Measurements from ENCODE around the gene CAVIN3. TPM values are rescaled to one million over a fixed set of nuclear protein-coding genes. Genes with fewer than 3 reads are reported as not detected.
A peak's percentile ranks its signal among the peaks of the same experiment; 100 is the strongest.

CAVIN3 gene, protein sequence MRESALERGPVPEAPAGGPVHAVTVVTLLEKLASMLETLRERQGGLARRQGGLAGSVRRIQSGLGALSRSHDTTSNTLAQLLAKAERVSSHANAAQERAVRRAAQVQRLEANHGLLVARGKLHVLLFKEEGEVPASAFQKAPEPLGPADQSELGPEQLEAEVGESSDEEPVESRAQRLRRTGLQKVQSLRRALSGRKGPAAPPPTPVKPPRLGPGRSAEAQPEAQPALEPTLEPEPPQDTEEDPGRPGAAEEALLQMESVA
- total RNA-seq: 100 to 1,000 TPM in 1 of 2 donors, 10 to 100 TPM in 1; 19.1 to 107 TPM
- polyA plus RNA-seq (ENCODE audit: insufficient read length in 2 of 2): 10 to 100 TPM; 14.3 to 28.8 TPM
- long read RNA-seq, donor 1, transcript CAVIN3-201 (2 exons, 1,174 nt): major isoform, 29 of 31 reads
- long read RNA-seq, donor 1, partial matches to known transcripts: 0 of 31 reads
- long read RNA-seq, donor 1, other reads (novel, unspliced or antisense): 0 of 31 reads
- long read RNA-seq, donor 2, transcript CAVIN3-201 (2 exons, 1,174 nt): major isoform, 5 of 6 reads
- long read RNA-seq, donor 2, partial matches to known transcripts: 0 of 6 reads
- long read RNA-seq, donor 2, other reads (novel, unspliced or antisense): 0 of 6 reads
- long read RNA-seq, donor 3, transcript CAVIN3-201 (2 exons, 1,174 nt): major isoform, 15 of 15 reads
- long read RNA-seq, donor 3, partial matches to known transcripts: 0 of 15 reads
- long read RNA-seq, donor 3, other reads (novel, unspliced or antisense): 0 of 15 reads
- long read RNA-seq, donor 4, transcript CAVIN3-201 (2 exons, 1,174 nt): major isoform, 46 of 46 reads
- long read RNA-seq, donor 4, partial matches to known transcripts: 0 of 46 reads
- long read RNA-seq, donor 4, other reads (novel, unspliced or antisense): 0 of 46 reads

GRCh38 chr11:6320411-6321155 is at the start of gene CAVIN3:
CAVIN3 (minus strand) TSS chr11:6320501; CDS start chr11:6320476, 25 bp downstream.
- Histone ChIP-seq H3K27me3 (ENCODE audit: control insufficient read depth, insufficient read depth, low read length) (peaks cover 14% of the 10 kb centered on the region), H3K9me3 (ENCODE audit: control insufficient read depth, insufficient read depth, low read length) (no peaks in the 10 kb centered on the region), H3K27ac (ENCODE audit: low read depth, low read length) (peak within 1 kb of the TSS; percentile 98), H3K36me3 (ENCODE audit: control insufficient read depth, insufficient read depth, low read length) (peaks cover 3% of the 10 kb centered on the region), H3K4me1 (ENCODE audit: control insufficient read depth, insufficient read depth, low read length) (peaks cover 30% of the 10 kb centered on the region), H3K4me3 (ENCODE audit: low read depth, low read length) (peak within 1 kb of the TSS; percentile 65)
- peak in 1 of 6 donors; percentile 77 for DNase-seq (ENCODE audit: low read depth in 4 of 6, low spot score in 6 of 6)
- 16% methylated on average over 41 of the region's 44 CpGs for WGBS (ENCODE audit: insufficient coverage)

GRCh38 chr11:6365659-6366058 is 45.4 kb upstream of the CAVIN3 start:
- Histone ChIP-seq H3K9me3 (ENCODE audit: control insufficient read depth, insufficient read depth, low read length) (no peaks in the 10 kb centered on the region), H3K27me3 (ENCODE audit: control insufficient read depth, insufficient read depth, low read length) (no peaks in the 10 kb centered on the region), H3K27ac (ENCODE audit: low read depth, low read length) (no peak overlapping the region), H3K4me1 (ENCODE audit: control insufficient read depth, insufficient read depth, low read length) (no peaks in the 10 kb centered on the region), H3K4me3 (ENCODE audit: low read depth, low read length) (no peak overlapping the region), H3K36me3 (ENCODE audit: control insufficient read depth, insufficient read depth, low read length) (no peaks in the 10 kb centered on the region)
- 86% methylated on average over 2 of the region's 2 CpGs for WGBS (ENCODE audit: insufficient coverage)
- no peak for DNase-seq (ENCODE audit: low read depth in 4 of 6, low spot score in 6 of 6)

GRCh38 chr11:6362873-6363678 is 42.8 kb upstream of the CAVIN3 start:
- Histone ChIP-seq H3K36me3 (ENCODE audit: control insufficient read depth, insufficient read depth, low read length) (no peaks in the 10 kb centered on the region), H3K9me3 (ENCODE audit: control insufficient read depth, insufficient read depth, low read length) (no peaks in the 10 kb centered on the region), H3K27ac (ENCODE audit: low read depth, low read length) (no peak overlapping the region), H3K4me1 (ENCODE audit: control insufficient read depth, insufficient read depth, low read length) (no peaks in the 10 kb centered on the region), H3K4me3 (ENCODE audit: low read depth, low read length) (no peak overlapping the region), H3K27me3 (ENCODE audit: control insufficient read depth, insufficient read depth, low read length) (no peaks in the 10 kb centered on the region)
- WGBS (ENCODE audit: insufficient coverage): 51% methylated on average over 6 of the region's 6 CpGs
- DNase-seq (ENCODE audit: low read depth in 4 of 6, low spot score in 6 of 6): peak in 5 of 6 donors; percentile 42 to 93 (median 64)

DNA sequence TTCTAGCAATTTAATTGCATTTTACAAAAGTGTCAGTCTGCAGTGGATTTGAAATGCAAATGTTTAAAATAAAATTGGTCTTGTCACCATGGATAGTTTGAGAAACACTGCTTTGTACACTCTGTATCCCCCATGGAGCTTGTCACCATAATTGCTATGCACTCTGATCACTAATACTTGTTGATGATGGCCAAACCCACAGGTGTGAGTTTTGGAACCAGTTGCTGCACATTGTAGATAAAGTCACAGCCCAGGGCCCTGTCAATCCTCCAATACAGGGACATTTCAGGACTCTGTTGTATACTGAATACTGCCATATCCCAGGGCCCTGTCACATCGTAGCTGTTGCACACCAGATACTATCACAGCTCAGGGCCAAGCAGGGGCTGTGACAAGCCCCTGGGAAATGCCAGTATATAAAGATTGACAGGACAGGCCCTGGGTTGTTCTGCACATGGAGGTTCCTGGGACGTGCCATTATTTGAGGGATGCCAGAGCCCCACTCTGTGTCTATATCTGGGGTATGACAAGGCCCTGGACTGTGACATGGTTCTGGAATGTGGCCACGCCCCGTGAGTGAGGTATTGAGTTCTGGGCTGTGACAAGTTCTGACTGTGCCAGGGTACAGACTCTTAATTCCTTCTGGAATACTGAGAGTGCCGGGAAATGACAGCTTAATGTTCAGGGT is 42.0 kb upstream of the CAVIN3 start:
- DNase-seq (ENCODE audit: low read depth in 4 of 6, low spot score in 6 of 6): peak in 1 of 6 donors; percentile 49
- Histone ChIP-seq H3K36me3 (ENCODE audit: control insufficient read depth, insufficient read depth, low read length) (no peaks in the 10 kb centered on the region), H3K9me3 (ENCODE audit: control insufficient read depth, insufficient read depth, low read length) (no peaks in the 10 kb centered on the region), H3K27ac (ENCODE audit: low read depth, low read length) (no peak overlapping the region), H3K4me1 (ENCODE audit: control insufficient read depth, insufficient read depth, low read length) (no peaks in the 10 kb centered on the region), H3K4me3 (ENCODE audit: low read depth, low read length) (no peak overlapping the region), H3K27me3 (ENCODE audit: control insufficient read depth, insufficient read depth, low read length) (no peaks in the 10 kb centered on the region)
- WGBS (ENCODE audit: insufficient coverage): 91% methylated on average over 4 of the region's 5 CpGs

DNA sequence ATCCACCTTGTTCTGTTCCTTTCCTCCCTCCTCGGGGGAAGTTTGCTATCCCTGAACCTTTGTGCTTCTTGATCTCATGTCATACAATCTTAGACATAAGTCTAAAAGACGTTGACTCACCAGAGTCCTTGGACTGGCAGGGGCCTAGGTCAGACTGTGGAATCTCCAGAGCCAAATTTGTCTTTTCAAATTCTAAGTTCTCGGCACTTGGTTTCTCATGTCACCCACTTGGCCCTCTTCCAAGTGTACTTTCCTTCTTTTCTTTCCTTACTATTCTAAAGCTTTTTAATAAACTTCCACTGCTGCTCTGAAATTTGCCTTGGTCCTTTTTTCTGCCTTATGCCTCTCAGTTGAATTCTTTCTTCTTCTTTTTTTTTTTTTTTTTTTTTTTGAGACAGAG is 39.9 kb upstream of the CAVIN3 start:
- H3K4me1 ChIP-seq (ENCODE audit: control insufficient read depth, insufficient read depth, low read length): no peaks in the 10 kb centered on the region
- no peak overlapping the region for H3K27ac ChIP-seq (ENCODE audit: low read depth, low read length)
- H3K27me3 ChIP-seq (ENCODE audit: control insufficient read depth, insufficient read depth, low read length): no peaks in the 10 kb centered on the region
- WGBS (ENCODE audit: insufficient coverage): 78% methylated on average over 3 of the region's 3 CpGs
- H3K9me3 ChIP-seq (ENCODE audit: control insufficient read depth, insufficient read depth, low read length): no peaks in the 10 kb centered on the region
- no peak overlapping the region for H3K4me3 ChIP-seq (ENCODE audit: low read depth, low read length)
- DNase-seq (ENCODE audit: low read depth in 4 of 6, low spot score in 6 of 6): no peak
- no peaks in the 10 kb centered on the region for H3K36me3 ChIP-seq (ENCODE audit: control insufficient read depth, insufficient read depth, low read length)

- Histone ChIP-seq H3K27me3 (ENCODE audit: control insufficient read depth, insufficient read depth, low read length) (no peaks in the 10 kb centered on the region), H3K27ac (ENCODE audit: low read depth, low read length) (no peak overlapping the region), H3K4me3 (ENCODE audit: low read depth, low read length) (no peak overlapping the region), H3K36me3 (ENCODE audit: control insufficient read depth, insufficient read depth, low read length) (no peaks in the 10 kb centered on the region), H3K4me1 (ENCODE audit: control insufficient read depth, insufficient read depth, low read length) (no peaks in the 10 kb centered on the region), H3K9me3 (ENCODE audit: control insufficient read depth, insufficient read depth, low read length) (no peaks in the 10 kb centered on the region)
- 68% methylated on average over 8 of the region's 9 CpGs for WGBS (ENCODE audit: insufficient coverage)
- no peak for DNase-seq (ENCODE audit: low read depth in 4 of 6, low spot score in 6 of 6)
These were observed 36.9 kb upstream of the CAVIN3 start for GRCh38 chr11:6357222-6357621.

DNA sequence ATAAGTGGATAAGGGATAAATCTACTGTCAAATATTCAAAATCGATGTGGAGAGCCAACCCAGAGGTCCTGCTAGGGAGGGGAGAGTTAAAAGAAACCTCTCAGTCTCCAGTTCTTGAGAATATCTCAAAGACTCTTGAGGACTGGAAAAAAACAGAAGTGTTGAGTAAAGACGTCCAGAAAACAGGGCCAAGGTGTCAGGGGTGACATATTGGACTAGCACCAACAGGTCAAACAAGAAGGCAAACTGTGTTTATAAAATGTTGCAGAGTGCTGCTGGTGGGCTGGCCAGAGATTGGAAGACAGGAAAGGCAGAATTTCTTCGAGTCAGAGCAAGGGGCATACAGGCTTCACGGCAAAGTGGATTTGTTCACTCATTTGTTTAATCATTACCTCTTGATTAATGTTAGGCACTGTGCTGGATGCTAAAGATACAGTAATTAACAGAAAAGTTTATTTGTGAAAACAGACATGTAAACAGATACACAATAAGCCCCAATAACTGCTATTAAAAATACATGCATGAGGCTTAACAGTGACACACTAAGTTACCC is 36.3 kb upstream of the CAVIN3 start:
- Histone ChIP-seq H3K4me1 (ENCODE audit: control insufficient read depth, insufficient read depth, low read length) (no peaks in the 10 kb centered on the region), H3K4me3 (ENCODE audit: low read depth, low read length) (no peak overlapping the region), H3K27ac (ENCODE audit: low read depth, low read length) (no peak overlapping the region), H3K36me3 (ENCODE audit: control insufficient read depth, insufficient read depth, low read length) (no peaks in the 10 kb centered on the region), H3K27me3 (ENCODE audit: control insufficient read depth, insufficient read depth, low read length) (no peaks in the 10 kb centered on the region), H3K9me3 (ENCODE audit: control insufficient read depth, insufficient read depth, low read length) (no peaks in the 10 kb centered on the region)
- no peak for DNase-seq (ENCODE audit: low read depth in 4 of 6, low spot score in 6 of 6)
- 40% methylated on average over 1 of the region's 4 CpGs for WGBS (ENCODE audit: insufficient coverage)

DNA sequence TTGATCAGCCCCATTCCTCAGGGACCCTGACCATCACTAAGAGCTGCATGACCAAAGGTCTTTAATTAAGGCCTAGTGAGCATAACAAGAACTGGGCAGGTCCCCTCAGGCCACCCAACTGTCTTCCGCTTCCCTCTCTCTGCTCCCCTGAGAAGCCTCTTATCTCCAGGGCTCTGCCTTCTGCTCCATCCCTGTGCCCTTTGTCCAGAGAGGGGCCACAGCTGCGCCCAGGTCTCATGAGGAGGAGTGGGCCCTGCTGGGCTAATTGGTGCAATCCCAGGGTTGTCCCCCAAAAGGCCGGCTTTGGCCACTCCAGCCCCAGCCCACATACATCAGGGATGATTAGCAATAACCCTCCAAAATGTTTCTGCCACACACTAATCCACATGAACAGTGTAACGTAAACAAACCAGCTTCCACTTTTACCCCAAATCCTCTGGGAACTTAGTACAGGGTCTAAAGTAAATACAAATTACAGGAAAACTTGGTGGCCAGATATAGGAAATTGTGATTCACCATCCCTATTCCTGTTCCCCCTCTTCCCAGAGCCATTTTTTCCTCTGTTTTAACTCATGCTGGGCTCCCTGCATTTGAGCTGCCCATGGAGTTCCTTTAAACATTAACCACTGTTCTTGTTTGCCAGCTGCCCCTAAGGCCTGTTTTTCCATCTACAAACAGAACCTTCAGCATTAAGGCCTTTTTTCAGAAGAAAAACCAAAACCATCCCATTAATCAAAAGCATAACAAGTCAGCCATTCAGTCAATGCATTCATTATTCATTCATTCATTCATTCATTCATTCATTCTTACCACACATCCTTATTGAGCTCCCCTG is 34.6 kb upstream of the CAVIN3 start:
- Histone ChIP-seq H3K4me3 (ENCODE audit: low read depth, low read length) (no peak overlapping the region), H3K4me1 (ENCODE audit: control insufficient read depth, insufficient read depth, low read length) (peaks cover 2% of the 10 kb centered on the region), H3K9me3 (ENCODE audit: control insufficient read depth, insufficient read depth, low read length) (no peaks in the 10 kb centered on the region), H3K27ac (ENCODE audit: low read depth, low read length) (no peak overlapping the region), H3K36me3 (ENCODE audit: control insufficient read depth, insufficient read depth, low read length) (no peaks in the 10 kb centered on the region), H3K27me3 (ENCODE audit: control insufficient read depth, insufficient read depth, low read length) (no peaks in the 10 kb centered on the region)
- 83% methylated on average over 3 of the region's 4 CpGs for WGBS (ENCODE audit: insufficient coverage)
- DNase-seq (ENCODE audit: low read depth in 4 of 6, low spot score in 6 of 6): no peak
